NCI-H510A treated with DMSO at 0.1 percent for 48 hours (cell line): Measurements from ENCODE around the gene SSBP2.

Source experiments
- DNase-seq: peaks from one replicate; lab custom pipeline; 2025; lab: John Stamatoyannopoulos, UW

SSBP2 gene

DNA sequence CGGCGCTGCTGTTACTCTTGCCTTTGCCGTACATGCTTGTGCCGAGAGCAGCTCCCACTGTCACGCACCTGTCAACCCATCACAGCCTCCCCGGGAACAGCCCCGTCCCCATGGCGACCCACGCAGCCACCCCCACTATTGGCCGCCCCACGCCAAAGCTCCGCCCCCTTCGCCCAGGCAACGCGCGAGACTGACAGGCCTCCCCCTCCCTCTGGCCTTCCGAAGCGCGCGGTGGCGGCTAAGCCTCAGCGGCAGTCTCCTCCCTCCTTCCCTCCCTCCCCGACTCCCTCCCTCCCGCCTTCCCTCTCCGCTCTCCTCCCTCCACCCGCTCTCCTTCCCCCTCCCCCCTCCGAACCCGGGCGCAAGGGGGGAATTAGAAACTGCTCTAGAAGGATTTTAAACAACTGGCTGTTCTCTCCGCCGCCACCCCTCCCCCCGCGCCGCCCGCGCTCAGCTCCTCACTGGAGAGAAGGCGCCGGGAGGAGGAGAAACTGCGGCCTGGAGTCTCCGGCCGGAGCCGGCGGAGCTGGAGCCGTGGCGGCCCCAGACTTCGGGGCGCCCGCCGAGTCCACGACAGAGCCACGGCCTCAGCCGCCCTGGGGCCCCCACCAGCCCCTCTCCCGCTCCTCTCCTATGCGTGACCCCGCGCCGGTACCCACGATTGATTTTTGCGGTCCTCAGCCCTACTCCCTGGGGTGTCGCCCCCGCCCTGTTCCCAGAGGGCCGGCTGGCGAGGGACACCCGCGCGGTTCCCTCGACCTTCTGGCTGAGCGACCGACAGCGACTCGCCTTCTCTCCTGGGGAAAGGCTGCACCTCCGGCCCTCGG is at the start of gene SSBP2:
Gene SSBP2, minus strand, starts transcription at position 89 of the 827 bp plus-strand sequence. Its CDS starts 55 bp downstream, at position 34.
- peak; percentile 91 for DNase-seq

GRCh38 chr5:81795666-81796065 is 44.8 kb upstream of the SSBP2 start:
- DNase-seq = no peak

- no peak for DNase-seq
Measured at GRCh38 chr5:81794226-81794625, 43.3 kb upstream of the SSBP2 start.

GRCh38 chr5:81790336-81790735 is 39.4 kb upstream of the SSBP2 start:
- no peak for DNase-seq

DNA sequence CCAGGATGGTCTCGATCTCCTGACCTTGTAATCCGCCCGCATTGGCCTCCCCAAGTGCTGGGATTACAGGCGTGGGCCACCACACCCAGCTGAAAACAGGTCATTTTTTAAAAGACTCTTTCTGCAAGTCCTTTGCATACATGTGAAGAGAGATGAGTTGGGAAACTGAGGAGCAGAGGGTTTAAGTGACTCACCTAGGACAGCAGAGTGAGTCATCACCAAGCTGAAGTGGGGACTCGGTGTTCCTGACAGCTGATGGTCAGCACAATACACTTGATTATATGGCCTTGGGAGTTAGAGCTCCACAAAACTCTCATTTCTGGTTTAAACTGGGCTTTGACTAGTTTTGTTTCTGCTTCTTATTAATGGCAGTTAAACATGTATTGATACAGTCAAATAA is 38.1 kb upstream of the SSBP2 start:
- DNase-seq = no peak

DNA sequence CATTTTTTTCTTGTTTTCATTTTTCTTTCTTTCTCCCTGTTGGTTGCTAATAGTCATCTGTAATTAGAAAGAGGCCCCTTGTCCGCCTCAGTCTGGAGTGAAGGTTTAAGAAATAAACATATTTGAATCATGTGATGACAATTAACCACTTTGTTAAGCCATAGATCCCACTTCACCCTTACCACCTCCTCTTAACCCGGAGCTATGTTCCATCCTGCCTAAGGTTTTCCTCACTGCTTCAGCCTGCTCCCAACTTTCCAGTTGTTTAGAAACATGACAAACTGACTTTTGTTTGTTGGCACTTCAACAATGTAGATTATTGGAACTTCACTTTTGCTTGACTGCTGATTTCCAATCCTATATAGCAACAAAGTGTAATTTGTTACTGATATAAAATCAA is 37.4 kb upstream of the SSBP2 start:
- peak; percentile 41 for DNase-seq

DNA sequence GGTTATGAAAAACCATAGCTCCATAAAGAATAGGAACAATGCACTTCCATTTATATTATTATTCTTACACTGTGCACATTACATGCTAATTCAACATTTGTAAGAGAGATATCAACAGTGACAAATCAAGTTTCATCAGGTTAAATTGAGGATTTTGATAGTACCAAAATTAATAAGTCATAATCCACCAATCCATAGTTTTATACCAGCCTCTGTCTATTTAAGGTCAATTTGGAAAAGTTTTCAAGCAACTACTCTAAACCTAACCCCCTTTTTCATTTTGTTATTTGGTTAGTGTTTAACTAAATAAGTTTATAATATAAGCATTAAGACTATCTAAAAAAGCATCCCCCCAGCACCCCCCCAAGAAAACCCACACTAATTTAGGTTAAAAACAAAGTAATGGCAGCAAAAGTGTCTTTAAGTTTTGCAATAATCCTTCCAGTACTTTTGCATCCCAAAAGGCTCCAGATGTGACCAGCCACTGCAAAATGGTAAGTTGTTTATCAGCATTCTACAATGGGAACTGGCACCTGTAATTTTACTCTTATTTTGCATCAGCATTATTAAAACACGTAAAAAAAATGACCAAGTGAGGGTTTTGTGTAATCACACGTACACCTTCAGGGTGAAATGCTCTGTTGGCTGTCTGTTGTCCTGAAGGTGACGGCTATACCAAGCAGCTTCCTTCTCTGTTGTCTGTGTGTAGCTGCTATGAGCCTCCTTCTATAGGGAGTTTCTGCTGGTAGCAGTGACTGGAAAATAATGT is 36.8 kb upstream of the SSBP2 start:
- peak; percentile 43 for DNase-seq

GRCh38 chr5:81786991-81787390 is 36.1 kb upstream of the SSBP2 start:
- DNase-seq = no peak

- DNase-seq = no peak
Measured at GRCh38 chr5:81786496-81786895, 35.6 kb upstream of the SSBP2 start.

GRCh38 chr5:81785322-81785721 is 34.4 kb upstream of the SSBP2 start:
- no peak for DNase-seq

DNA sequence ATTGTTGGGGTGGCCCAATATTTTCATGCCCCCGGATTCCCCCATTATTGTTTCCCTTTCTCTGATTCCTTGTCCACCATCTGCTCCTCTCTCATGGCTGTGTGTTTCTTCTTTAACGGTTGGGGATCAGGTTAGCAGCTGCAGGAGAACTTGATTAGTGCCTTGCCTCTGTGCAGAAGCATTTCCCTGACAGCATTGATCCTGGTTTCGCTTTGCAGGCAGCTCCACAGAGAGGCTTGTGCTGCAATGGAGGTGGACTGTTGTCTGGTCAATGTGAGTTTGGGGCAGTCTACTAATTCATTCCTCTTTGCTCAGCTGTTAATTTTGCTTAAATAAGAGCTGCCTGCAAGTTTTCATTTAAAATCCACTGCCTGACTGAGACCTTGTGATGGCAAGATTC is 32.5 kb upstream of the SSBP2 start:
- peak; percentile 12 for DNase-seq

GRCh38 chr5:81782811-81783210 is 31.9 kb upstream of the SSBP2 start:
- peak; percentile 4 for DNase-seq

DNA sequence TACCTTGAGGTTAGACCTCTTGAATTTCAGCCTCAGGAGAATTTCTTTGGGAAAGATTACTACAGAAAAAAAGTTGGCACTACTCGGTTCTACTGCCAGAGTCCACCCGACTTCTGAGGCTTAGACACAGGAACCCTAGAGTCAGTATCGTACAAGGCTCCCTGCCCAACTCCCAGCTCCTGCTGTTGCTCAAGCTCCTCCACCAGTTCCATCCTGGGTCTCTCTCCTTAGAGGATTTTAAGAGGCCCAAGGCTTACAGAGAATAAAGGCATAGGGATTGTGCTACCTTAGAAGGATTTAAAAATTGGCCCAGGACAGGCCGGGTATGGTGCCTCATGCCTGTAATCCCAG is 29.0 kb upstream of the SSBP2 start:
- no peak for DNase-seq

- DNase-seq = no peak
Measured at GRCh38 chr5:81779125-81779915, 28.4 kb upstream of the SSBP2 start.

DNA sequence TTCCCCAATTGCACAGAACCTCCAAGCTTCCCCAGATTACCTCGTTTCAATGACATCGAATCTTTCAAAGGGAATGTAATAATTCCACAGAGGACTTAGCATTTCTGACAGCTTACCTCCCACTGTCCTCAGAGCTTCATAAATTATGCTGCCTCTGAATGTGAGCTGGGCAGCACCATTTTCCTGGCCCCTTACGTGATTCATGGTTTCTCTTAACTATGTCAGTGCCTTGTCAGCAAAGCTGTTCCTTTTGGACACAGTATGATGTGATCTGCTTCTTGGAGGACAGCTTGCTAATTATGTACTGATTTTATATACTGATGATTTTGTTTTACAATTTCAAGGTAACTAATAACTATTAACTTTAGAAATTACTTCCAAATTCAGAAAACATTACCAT is 27.7 kb upstream of the SSBP2 start:
- DNase-seq = no peak

- DNase-seq = no peak
Measured at GRCh38 chr5:81776258-81776657, 25.4 kb upstream of the SSBP2 start.

DNA sequence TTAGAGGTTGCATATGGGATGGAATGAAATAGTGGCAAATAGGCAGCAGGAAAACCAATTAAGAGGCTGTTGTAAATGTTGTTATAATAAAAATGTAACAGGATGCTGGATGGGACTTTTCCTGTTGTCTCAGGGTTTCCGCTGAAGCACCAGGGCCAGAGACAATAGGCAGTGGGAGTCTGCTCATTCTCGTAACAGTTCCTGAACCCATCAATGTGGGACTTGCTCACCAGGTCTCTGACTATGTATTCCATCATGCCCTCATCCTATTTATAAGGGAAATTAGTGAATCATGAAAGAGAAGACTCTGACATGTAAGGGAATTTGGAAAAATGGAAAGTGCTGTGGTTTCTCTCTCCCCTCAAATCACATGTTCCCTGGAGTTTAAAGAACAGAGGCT is 23.5 kb upstream of the SSBP2 start:
- no peak for DNase-seq

DNA sequence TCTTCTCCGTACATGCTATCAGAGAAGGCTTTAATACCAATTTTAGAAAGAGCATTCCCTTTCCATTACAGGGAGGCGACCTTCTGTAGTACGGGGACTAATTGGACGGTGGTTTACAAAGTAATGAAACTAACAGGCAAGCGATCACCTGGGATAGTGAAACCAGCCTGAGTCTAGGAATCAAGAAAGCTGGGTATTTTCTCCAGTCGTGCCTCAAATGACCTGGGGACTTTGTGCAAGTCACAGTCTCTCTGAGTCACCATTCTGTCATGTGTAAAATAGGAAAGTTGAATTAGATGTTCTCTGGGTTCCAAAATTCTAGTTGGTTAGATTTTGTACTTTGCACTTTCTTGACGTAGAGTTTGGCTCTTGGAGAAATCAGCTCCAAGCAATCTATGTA is 22.7 kb upstream of the SSBP2 start:
- DNase-seq = no peak

- no peak for DNase-seq
Measured at GRCh38 chr5:81773161-81773560, 22.3 kb upstream of the SSBP2 start.

DNA sequence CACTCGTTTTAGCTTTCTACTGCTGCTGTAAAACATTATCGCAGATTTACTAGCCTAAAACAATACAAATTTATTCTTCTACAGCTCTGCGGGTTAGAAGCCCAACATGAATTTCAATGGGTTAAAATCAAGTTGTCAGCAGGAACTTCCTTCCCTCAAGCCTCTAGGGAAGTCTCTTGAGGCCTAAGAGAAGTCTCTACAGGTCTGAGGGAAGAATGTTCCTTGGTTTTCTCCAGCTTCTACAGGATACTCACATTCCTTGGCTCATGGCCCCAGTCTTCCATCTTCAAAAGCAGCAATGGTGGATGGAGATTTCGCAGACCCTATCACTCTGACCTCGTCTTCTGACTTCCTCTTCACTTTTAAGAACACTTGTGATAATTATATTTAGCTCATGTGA is 21.6 kb upstream of the SSBP2 start:
- DNase-seq = no peak

DNA sequence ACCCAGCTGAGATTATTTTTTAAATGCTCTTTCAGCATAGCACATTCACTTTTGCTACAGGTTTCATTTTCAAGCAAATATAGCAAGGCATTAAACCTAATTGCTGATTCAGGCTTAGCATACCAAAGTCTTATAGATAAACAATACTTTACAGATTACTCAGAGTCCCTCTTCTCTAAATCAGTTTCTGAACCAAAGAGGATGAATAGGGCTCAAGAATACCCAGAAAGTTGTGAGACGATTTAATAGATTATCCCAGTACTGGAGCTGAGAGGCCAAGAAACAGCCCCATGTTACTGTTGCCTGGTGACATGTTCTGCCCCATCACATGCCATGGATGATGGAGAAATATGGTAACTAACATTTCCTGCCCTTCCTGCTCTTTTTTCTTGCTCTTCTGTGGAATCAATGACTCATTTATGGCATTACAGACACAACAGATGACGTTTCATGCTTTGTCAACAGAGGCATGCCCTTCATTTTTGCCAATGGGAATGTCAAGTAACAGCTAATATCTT is 18.1 kb upstream of the SSBP2 start:
- no peak for DNase-seq

GRCh38 chr5:81767938-81768337 is 17.0 kb upstream of the SSBP2 start:
- no peak for DNase-seq
